ENCODE results near the gene L3MBTL1. TPM values are rescaled to one million over a fixed set of nuclear protein-coding genes. Genes with fewer than 3 reads are reported as not detected.
"Not testable (repeated sequence)": the region's sequence is repeated elsewhere in the genome, so short reads cannot be mapped to it uniquely, and the experiment has no call there.

The L3MBTL1 gene
- total RNA-seq, 1 donor from 2014 or later, result 22.4 TPM

GRCh38 chr20:43579861-43580793, 72.6 kb downstream of the L3MBTL1 start:
- Mint-ChIP-seq H3K4me3 (no peak overlapping the region), H3K27ac (ENCODE audit: unreplicated experiment) (no peak overlapping the region), H3K27me3 (ENCODE audit: low read depth) (no peaks in the 10 kb centered on the region), H3K9me3 (no peaks in the 10 kb centered on the region), H3K36me3 (ENCODE audit: low read depth) (no peaks in the 10 kb centered on the region), H3K4me1 (no peaks in the 10 kb centered on the region)
- DNase-seq (ENCODE audit: low read depth, low spot score), result no peak
- TF ChIP-seq, protein P1, sequence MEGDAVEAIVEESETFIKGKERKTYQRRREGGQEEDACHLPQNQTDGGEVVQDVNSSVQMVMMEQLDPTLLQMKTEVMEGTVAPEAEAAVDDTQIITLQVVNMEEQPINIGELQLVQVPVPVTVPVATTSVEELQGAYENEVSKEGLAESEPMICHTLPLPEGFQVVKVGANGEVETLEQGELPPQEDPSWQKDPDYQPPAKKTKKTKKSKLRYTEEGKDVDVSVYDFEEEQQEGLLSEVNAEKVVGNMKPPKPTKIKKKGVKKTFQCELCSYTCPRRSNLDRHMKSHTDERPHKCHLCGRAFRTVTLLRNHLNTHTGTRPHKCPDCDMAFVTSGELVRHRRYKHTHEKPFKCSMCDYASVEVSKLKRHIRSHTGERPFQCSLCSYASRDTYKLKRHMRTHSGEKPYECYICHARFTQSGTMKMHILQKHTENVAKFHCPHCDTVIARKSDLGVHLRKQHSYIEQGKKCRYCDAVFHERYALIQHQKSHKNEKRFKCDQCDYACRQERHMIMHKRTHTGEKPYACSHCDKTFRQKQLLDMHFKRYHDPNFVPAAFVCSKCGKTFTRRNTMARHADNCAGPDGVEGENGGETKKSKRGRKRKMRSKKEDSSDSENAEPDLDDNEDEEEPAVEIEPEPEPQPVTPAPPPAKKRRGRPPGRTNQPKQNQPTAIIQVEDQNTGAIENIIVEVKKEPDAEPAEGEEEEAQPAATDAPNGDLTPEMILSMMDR (conservative IDR thresholded peaks at IDR 0.05), result no peak

- H3K36me3 Mint-ChIP-seq (ENCODE audit: low read depth), result no peaks in the 10 kb centered on the region
- TF ChIP-seq, protein P1 (conservative IDR thresholded peaks at IDR 0.05), result no peak
- H3K4me1 Mint-ChIP-seq, result no peaks in the 10 kb centered on the region
- H3K9me3 Mint-ChIP-seq, result no peaks in the 10 kb centered on the region
- H3K27me3 Mint-ChIP-seq (ENCODE audit: low read depth), result no peaks in the 10 kb centered on the region
- H3K27ac Mint-ChIP-seq (ENCODE audit: unreplicated experiment), result no peak overlapping the region
- H3K4me3 Mint-ChIP-seq, result no peak overlapping the region
- no peak for DNase-seq (ENCODE audit: low read depth, low spot score)
Observed at GRCh38 chr20:43583133-43583864, 75.8 kb downstream of the L3MBTL1 start.

- no peak overlapping the region for H3K27ac Mint-ChIP-seq (ENCODE audit: unreplicated experiment)
Observed at GRCh38 chr20:43583982-43584432, 76.5 kb downstream of the L3MBTL1 start.

GRCh38 chr20:43584448-43585136, 77.1 kb downstream of the L3MBTL1 start:
- DNase-seq (ENCODE audit: low read depth, low spot score), result no peak
- Mint-ChIP-seq H3K4me1 (no peaks in the 10 kb centered on the region), H3K36me3 (ENCODE audit: low read depth) (no peaks in the 10 kb centered on the region), H3K9me3 (no peaks in the 10 kb centered on the region), H3K27me3 (ENCODE audit: low read depth) (no peaks in the 10 kb centered on the region), H3K27ac (ENCODE audit: unreplicated experiment) (no peak overlapping the region), H3K4me3 (no peak overlapping the region)
- TF ChIP-seq, protein P1 (conservative IDR thresholded peaks at IDR 0.05), result no peak

More at GRCh38 chr20:43583982-43584432, 76.5 kb downstream of the L3MBTL1 start:
- no peak for DNase-seq (ENCODE audit: low read depth, low spot score)
- H3K9me3 Mint-ChIP-seq, result no peaks in the 10 kb centered on the region
- H3K4me1 Mint-ChIP-seq, result no peaks in the 10 kb centered on the region
- no peaks in the 10 kb centered on the region for H3K27me3 Mint-ChIP-seq (ENCODE audit: low read depth)
- TF ChIP-seq, protein P1 (conservative IDR thresholded peaks at IDR 0.05), result no peak
- H3K4me3 Mint-ChIP-seq, result no peak overlapping the region
- H3K36me3 Mint-ChIP-seq (ENCODE audit: low read depth), result no peaks in the 10 kb centered on the region

DNA sequence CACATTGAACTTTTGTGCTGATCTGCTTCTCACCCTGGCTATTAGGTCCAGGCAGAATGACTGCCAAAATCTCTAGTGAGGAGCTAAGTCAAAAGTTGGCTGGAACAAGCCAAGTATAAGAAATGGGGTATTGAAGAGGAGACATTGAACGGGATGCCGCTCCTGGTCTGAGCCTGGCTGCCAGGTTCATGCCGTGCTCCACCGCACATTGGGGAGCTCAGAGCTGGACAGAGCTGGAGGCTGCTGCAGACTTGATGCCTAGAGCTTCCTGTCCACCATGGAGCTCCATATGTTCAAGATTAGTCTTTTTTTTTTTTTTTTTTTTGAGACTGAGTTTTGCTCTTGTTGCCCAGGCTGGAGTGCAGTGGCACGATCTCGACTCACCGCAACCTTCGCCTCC, 79.1 kb downstream of the L3MBTL1 start:
- Mint-ChIP-seq H3K36me3 (ENCODE audit: low read depth) (no peaks in the 10 kb centered on the region), H3K27ac (ENCODE audit: unreplicated experiment) (no peak overlapping the region), H3K4me3 (no peak overlapping the region), H3K4me1 (peaks cover 18% of the 10 kb centered on the region), H3K27me3 (ENCODE audit: low read depth) (no peaks in the 10 kb centered on the region), H3K9me3 (no peaks in the 10 kb centered on the region)
- no peak for DNase-seq (ENCODE audit: low read depth, low spot score)
- TF ChIP-seq, protein P1 (conservative IDR thresholded peaks at IDR 0.05), result no peak

- not testable (repeated sequence) for H3K27ac Mint-ChIP-seq (ENCODE audit: unreplicated experiment); H3K9me3 Mint-ChIP-seq; H3K36me3 Mint-ChIP-seq (ENCODE audit: low read depth); H3K27me3 Mint-ChIP-seq (ENCODE audit: low read depth); DNase-seq (ENCODE audit: low read depth, low spot score)
- Mint-ChIP-seq H3K4me1 (peaks cover 21% of the 10 kb centered on the region), H3K4me3 (peak overlapping the region; percentile 38)
Observed at GRCh38 chr20:43588526-43588925, 81.0 kb downstream of the L3MBTL1 start.
